ENCODE results near the gene TTLL11. TPM values are rescaled to one million over a fixed set of nuclear protein-coding genes. Genes with fewer than 3 reads are reported as not detected.

TTLL11 gene
- total RNA-seq, 4 donors from 2014 or later = 9.1 to 47.4 (median 11.3) TPM

DNA sequence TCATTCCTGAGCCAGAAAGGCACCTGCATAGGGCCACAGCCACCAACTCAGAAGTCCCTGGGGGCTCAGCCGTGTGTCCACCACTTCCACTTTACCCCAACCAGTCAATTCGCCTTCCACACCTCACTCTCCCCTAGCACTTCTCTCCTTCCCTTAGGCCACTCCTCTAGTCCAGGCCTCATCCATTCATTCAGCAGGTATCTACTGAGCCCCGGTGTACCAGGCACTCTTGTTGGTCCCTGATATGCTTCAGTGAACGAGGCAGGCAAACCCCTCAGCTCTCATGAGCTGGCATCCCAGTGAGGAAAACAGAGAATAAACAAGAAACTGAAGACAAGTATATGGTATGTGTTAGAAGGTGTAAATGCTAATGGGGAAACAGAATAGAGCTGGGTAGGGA lies 37.7 kb upstream of the TTLL11 start:
- in situ Hi-C loops (cut with MboI; ENCODE audit: low pct_ligation_motif_present in 1 of 4, low pct_unique_long_range_greater_than_20kb in 1 of 4, low sequenced_read_pairs in 3 of 4) = loop anchor here in 1 of 4 donors (25.0 kb wide), 1 partner anchor 331 kb away; no protein-coding TSS in a partner anchor
- H3K27me3 ChIP-seq = peaks cover 32% of the 10 kb centered on the region
- 77 to 90% methylated on average over 2 to 4 of the region's 4 CpGs for WGBS, 2 donors (ENCODE audit: low coverage in 1 of 2)

GRCh38 chr9:122129969-122130368 lies 36.9 kb upstream of the TTLL11 start:
- Histone ChIP-seq H3K27ac (no peak overlapping the region), H3K27me3 (peaks cover 38% of the 10 kb centered on the region), H3K36me3 (no peaks in the 10 kb centered on the region), H3K4me3 (no peak overlapping the region), H3K4me1 (peaks cover 0 to 20% (median 8%) of the 10 kb centered on the region in 4 donors), H3K9me3 (no peaks in the 10 kb centered on the region)
- 91 to 100% methylated on average over 1 to 2 of the region's 2 CpGs for WGBS, 2 donors (ENCODE audit: low coverage in 1 of 2)
- TF ChIP-seq POLR2AphosphoS5 (IDR thresholded peaks at IDR 0.05) (no peak), CTCF (IDR thresholded peaks at IDR 0.05) (no peak), POLR2A (IDR thresholded peaks at IDR 0.05) (no peak), EP300 (IDR thresholded peaks at IDR 0.05; ENCODE audit: low read depth) (no peak)
- in situ Hi-C loops (cut with MboI; ENCODE audit: low pct_ligation_motif_present in 1 of 4, low pct_unique_long_range_greater_than_20kb in 1 of 4, low sequenced_read_pairs in 3 of 4) = loop anchor here in 3 of 4 donors (10.0 to 25.0 kb wide), 4 partner anchors 215 to 332 kb away; no protein-coding TSS in a partner anchor
- DNase-seq = no peak
- intact Hi-C loops (cut with DNase I; ENCODE audit: low total_unique reads) = loop anchor here (10.0 kb wide), 1 partner anchor 325 kb away; no protein-coding TSS in a partner anchor

More for the DNA sequence above, 37.7 kb upstream of the TTLL11 start:
- TF ChIP-seq CTCF (IDR thresholded peaks at IDR 0.05) (no peak), POLR2AphosphoS5 (IDR thresholded peaks at IDR 0.05) (no peak), EP300 (IDR thresholded peaks at IDR 0.05; ENCODE audit: low read depth) (no peak), POLR2A (IDR thresholded peaks at IDR 0.05) (no peak)
- intact Hi-C loops (cut with DNase I; ENCODE audit: low total_unique reads) = no loop called here
- Histone ChIP-seq H3K9me3 (no peaks in the 10 kb centered on the region), H3K36me3 (no peaks in the 10 kb centered on the region), H3K4me1 (peaks cover 0 to 18% (median 8%) of the 10 kb centered on the region in 4 donors), H3K4me3 (no peak overlapping the region), H3K27ac (no peak overlapping the region)
- DNase-seq = no peak

DNA sequence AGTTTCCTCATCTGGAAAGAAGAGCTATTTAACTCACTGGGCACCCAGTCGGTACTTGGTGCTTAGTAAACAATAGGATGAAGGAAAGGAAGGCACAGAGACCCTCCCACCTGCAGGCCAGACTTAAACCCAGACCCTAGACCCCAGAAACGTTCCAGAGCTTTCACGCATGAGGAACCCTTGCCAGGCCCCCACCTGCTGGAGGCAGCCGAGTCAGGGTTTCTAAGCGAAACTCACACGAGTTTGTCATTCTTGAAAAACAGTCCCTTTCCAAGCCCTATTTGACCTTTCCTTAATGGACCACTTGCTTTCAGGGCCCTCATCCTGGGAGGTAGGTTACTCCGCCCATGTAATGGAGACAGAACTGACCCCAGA lies 35.8 kb upstream of the TTLL11 start:
- WGBS, 2 donors (ENCODE audit: low coverage in 1 of 2) = 73 to 80% methylated on average over 5 to 7 of the region's 7 CpGs

More for the DNA sequence above, 35.8 kb upstream of the TTLL11 start:
- in situ Hi-C loops (cut with MboI; ENCODE audit: low pct_ligation_motif_present in 1 of 4, low pct_unique_long_range_greater_than_20kb in 1 of 4, low sequenced_read_pairs in 3 of 4) (loop anchor here in 3 of 4 donors (10.0 to 25.0 kb wide), 4 partner anchors 216 to 333 kb away; no protein-coding TSS in a partner anchor), intact Hi-C loops (cut with DNase I; ENCODE audit: low total_unique reads) (loop anchor here (10.0 kb wide), 1 partner anchor 326 kb away; no protein-coding TSS in a partner anchor)
- H3K9me3 ChIP-seq = no peaks in the 10 kb centered on the region
- no peak overlapping the region for H3K4me3 ChIP-seq
- H3K36me3 ChIP-seq = no peaks in the 10 kb centered on the region
- DNase-seq = no peak
- no peak overlapping the region for H3K27ac ChIP-seq
- TF ChIP-seq POLR2AphosphoS5 (IDR thresholded peaks at IDR 0.05) = no peak
- TF ChIP-seq EP300 (IDR thresholded peaks at IDR 0.05; ENCODE audit: low read depth) = no peak
- TF ChIP-seq CTCF (IDR thresholded peaks at IDR 0.05) = no peak
- TF ChIP-seq POLR2A (IDR thresholded peaks at IDR 0.05) = no peak
- peaks cover 41% of the 10 kb centered on the region for H3K27me3 ChIP-seq
- peaks cover 0 to 20% (median 8%) of the 10 kb centered on the region in 4 donors for H3K4me1 ChIP-seq

All from transverse colon (tissue), 4 donors.